B cell (primary cell): Measurements from ENCODE around the gene PTPN4. TPM values are rescaled to one million over a fixed set of nuclear protein-coding genes. Genes with fewer than 3 reads are reported as not detected.

ENCODE experiments used
- ATAC-seq: fragments of 200-7000 bp; cut with Tn5 transposase; one replicate; pipeline ENCODE4 v1.10.0; 2021; ENCODE audit warnings: low read depth, mild to moderate bottlenecking, moderate number of reproducible peaks, moderate library complexity
- CTCF ChIA-PET: fragments of 350-600 bp; sonication (Branson Sonifier 250); formaldehyde crosslinking; loops from one replicate; lab custom pipeline; 2021; ENCODE audit warnings: antibody characterized with exemption, inconsistent platforms; lab: Charles Lee
- POLR2A ChIA-PET: fragments of 350-600 bp; sonication (Branson Sonifier 250); formaldehyde crosslinking; loops from one replicate; lab custom pipeline; 2021; ENCODE audit warnings: antibody characterized with exemption; lab: Charles Lee
- DNase-seq: peaks from one replicate; pipeline ENCODE4 v3.0.0; 2013
- H2AFZ ChIP-seq: 2 replicates; pipeline ENCODE4 v1.6.1; 2012; ENCODE audit warnings: mild to moderate bottlenecking, low read depth, low read length; ENCODE audit not compliant: insufficient read depth, poor library complexity, severe bottlenecking
- H3K27ac ChIP-seq, 2 donors: 1 replicate in 1 of 2; 2 replicates in 1 of 2; pipeline ENCODE4 v1.5.1; 2012 to 2013; ENCODE audit warnings: low read length in 2 of 2, mild to moderate bottlenecking in 2 of 2, moderate library complexity in 1 of 2
- H3K27me3 ChIP-seq, 4 experiments: fragments of 200-600 bp in 1 of 4; sonication (generic) in 1 of 4; replicated peaks in 1 of 4; 1 replicate in 2 of 4; 2 replicates in 2 of 4; pipeline versions ENCODE4 v1.6.1 to v1.7.0; 2013 to 2016; ENCODE audit warnings: low read length in 3 of 4, mild to moderate bottlenecking in 2 of 4, mixed read lengths in 1 of 4, moderate library complexity in 1 of 4; ENCODE audit not compliant: insufficient read depth in 4 of 4, control insufficient read depth in 3 of 4; ENCODE audit errors: control extremely low read depth in 1 of 4
- H3K36me3 ChIP-seq, 2 experiments: replicated peaks in 1 of 2; 1 replicate in 1 of 2; 2 replicates in 1 of 2; pipeline versions ENCODE4 v1.6.1 to v1.7.1; 2013; ENCODE audit warnings: low read length in 1 of 2; ENCODE audit not compliant: insufficient read depth in 2 of 2, control insufficient read depth in 1 of 2; ENCODE audit errors: control extremely low read depth in 1 of 2, extremely low read depth in 1 of 2
- H3K4me1 ChIP-seq, 2 donors: fragments of 200-600 bp in 1 of 2; sonication (generic) in 1 of 2; 1 replicate in 1 of 2; 2 replicates in 1 of 2; pipeline versions ENCODE4 v1.5.1 to v1.6.1; 2013 to 2017; ENCODE audit warnings: low read length in 2 of 2; ENCODE audit not compliant: control insufficient read depth in 2 of 2, insufficient read depth in 2 of 2
- H3K4me2 ChIP-seq: replicated peaks from 2 replicates; pipeline ENCODE3; 2012; ENCODE audit warnings: mild to moderate bottlenecking, low read depth, low read length; ENCODE audit not compliant: poor library complexity, severe bottlenecking
- H3K4me3 ChIP-seq, 5 experiments: fragments of 200-600 bp in 1 of 5; sonication (generic) in 1 of 5; 1 replicate in 3 of 5; 2 replicates in 2 of 5; pipeline versions ENCODE4 v1.5.1 to v1.7.0; 2011 to 2016; ENCODE audit warnings: low read length in 4 of 5, mild to moderate bottlenecking in 4 of 5, low read depth in 2 of 5, control low read depth in 1 of 5, moderate library complexity in 1 of 5; ENCODE audit not compliant: insufficient read depth in 1 of 5; ENCODE audit errors: control extremely low read depth in 1 of 5, extremely low read depth in 1 of 5
- H3K79me2 ChIP-seq: fragments of 200-600 bp; sonication (generic); one replicate; pipeline ENCODE4 v1.6.0; 2016; ENCODE audit warnings: low read length; ENCODE audit not compliant: control insufficient read depth, insufficient read depth
- H3K9ac ChIP-seq: fragments of 200-600 bp; sonication (generic); 2 replicates; pipeline ENCODE4 v1.6.1; 2017; ENCODE audit warnings: mild to moderate bottlenecking, low read length, moderate library complexity
- H3K9me3 ChIP-seq, 3 donors: one replicate each; pipeline versions ENCODE4 v1.6.1 to v1.7.1; 2013; ENCODE audit warnings: low read length in 2 of 3; ENCODE audit not compliant: control insufficient read depth in 2 of 3, insufficient read depth in 1 of 3; ENCODE audit errors: control extremely low read depth in 1 of 3
- H4K20me1 ChIP-seq: 2 replicates; pipeline ENCODE4 v1.6.0; 2012; ENCODE audit warnings: mild to moderate bottlenecking, low read length; ENCODE audit not compliant: insufficient read depth, control insufficient read depth, poor library complexity, severe bottlenecking
- H3K27ac Mint-ChIP-seq: one replicate; pipeline ENCODE4 v1.8.0; 2021; ENCODE audit warnings: mixed read lengths
- H3K27me3 Mint-ChIP-seq: one replicate; pipeline ENCODE4 v1.8.0; 2021; ENCODE audit warnings: mixed read lengths
- H3K4me1 Mint-ChIP-seq: one replicate; pipeline ENCODE4 v1.8.0; 2021; ENCODE audit warnings: mixed read lengths
- H3K4me3 Mint-ChIP-seq: one replicate; pipeline ENCODE4 v1.8.0; 2021; ENCODE audit warnings: mixed read lengths
- H3K9me3 Mint-ChIP-seq: one replicate; pipeline ENCODE4 v1.8.0; 2022; ENCODE audit warnings: mixed read lengths; ENCODE audit not compliant: insufficient read depth
- EZH2 ChIP-seq: IDR thresholded peaks from 2 replicates; pipeline ENCODE4 v1.6.1; 2012; ENCODE audit warnings: borderline replicate concordance, low read depth, mild to moderate bottlenecking, moderate library complexity, low read length; ENCODE audit not compliant: insufficient read depth, poor library complexity, severe bottlenecking
- WGBS: methylation state at CpG from one replicate; pipeline ENCODE4 v1.1.5; 2013; ENCODE audit warnings: missing lambda C conversion rate; ENCODE audit not compliant: insufficient coverage; 5-methylcytosine and 5-hydroxymethylcytosine counted together
- intact Hi-C: fragments of 100-400 bp; cut with micrococcal nuclease; formaldehyde crosslinking; loops from one replicate; pipeline ENCODE4 v1.10.0; 2022
- polyA plus RNA-seq: library from polyadenylated mRNA; depleted of rRNA; stranded (reverse); fragments of >200 nt; gene quantifications from 2 replicates; pipeline ENCODE4 v1.2.3, GENCODE V29; 2012
- total RNA-seq, 2 donors: library from RNA; stranded (reverse); fragments of 120-200 nt in 1 of 2; gene quantifications; 1 replicate in 1 of 2; 2 replicates in 1 of 2; pipeline versions ENCODE4 v1.2.3 to v1.2.4, GENCODE V29; 2013 to 2022
- TF ChIP-seq, protein P1 (sequence below): fragments of 200-600 bp; IDR thresholded peaks from one replicate; pipeline ENCODE4 v1.8.0; 2022; ENCODE audit warnings: antibody characterized with exemption, mild to moderate bottlenecking

Gene PTPN4
- total and polyA plus RNA-seq, 2 donors (not counting 1 experiment from before 2014, with no cell fraction given): 12.6 to 54.8 TPM

DNA sequence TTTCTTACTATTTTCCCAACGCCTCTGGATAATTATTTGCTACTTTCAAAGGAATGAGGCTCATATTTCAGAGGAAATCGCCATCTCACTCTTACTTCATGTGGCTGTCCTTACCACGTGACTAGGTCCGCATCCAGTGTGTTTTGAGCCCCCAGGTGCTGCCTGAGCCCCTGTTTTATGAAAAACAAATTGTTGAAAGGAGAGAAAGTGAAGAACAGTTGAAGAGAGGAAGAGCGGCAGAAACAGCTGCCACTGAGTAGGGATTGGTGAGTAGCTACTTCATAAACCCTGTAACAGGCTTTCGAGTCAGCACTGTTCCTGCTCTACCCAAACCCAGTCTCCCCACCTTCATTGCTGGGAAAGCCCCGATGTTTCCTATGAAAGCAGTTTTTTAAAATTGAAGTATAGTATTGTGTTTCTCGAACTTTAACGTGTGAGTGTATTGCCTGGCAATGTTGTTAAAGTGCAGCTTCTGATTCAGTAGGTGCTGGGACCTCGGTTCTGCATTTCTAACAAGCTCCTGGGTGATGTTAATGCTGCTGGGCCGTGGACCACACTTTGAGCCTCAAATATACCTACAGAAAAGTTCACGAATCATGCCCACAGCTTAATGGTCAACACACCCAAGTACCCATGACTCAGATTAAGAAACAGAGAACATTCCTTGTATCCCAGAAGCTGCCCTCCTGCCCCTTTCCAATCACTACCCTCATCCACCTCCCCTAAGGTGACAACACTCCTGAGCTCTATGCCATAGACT lies 41.0 kb upstream of the PTPN4 start:
- Histone ChIP-seq H2AFZ (no peak overlapping the region), H3K4me2 (no peak overlapping the region)
- no peak for ATAC-seq

DNA sequence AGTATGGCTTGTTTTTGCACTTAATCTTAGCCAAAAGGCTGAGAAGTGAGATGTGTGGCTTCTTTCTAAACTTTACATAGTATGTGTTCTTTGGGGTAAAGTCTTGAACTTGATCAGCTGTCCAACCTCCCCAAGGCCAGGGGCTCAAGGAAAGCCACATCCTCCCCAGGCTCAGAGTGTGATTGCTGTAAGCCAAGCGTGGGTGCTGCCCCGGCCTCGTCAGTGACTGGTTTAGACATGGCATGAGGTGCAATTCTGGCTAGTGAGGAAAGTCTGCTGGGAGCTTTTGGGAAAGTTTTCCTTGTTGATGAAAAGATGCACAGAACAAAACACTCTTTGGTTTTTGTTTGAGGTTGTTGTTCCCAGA lies 40.5 kb upstream of the PTPN4 start:
- Histone ChIP-seq H2AFZ (no peak overlapping the region), H3K36me3 (no peaks in the 10 kb centered on the region), H3K27me3 (peaks cover 0 to 3% (median 0%) of the 10 kb centered on the region in 4 experiments), H3K27ac (no peak overlapping the region), H3K4me3 (no peak overlapping the region), H3K4me1 (no peaks in the 10 kb centered on the region), H3K9ac (no peak overlapping the region), H3K9me3 (no peaks in the 10 kb centered on the region), H4K20me1 (no peaks in the 10 kb centered on the region), H3K79me2 (no peaks in the 10 kb centered on the region), H3K4me2 (no peak overlapping the region)
- CTCF ChIA-PET: interaction anchor here (1.5 to 1.6 kb wide), 2 partner anchors 10 to 16 kb away, joined by 4 to 5 read pairs; no protein-coding TSS in a partner anchor
- no peak overlapping the region for H3K4me3 Mint-ChIP-seq
- no peak for TF ChIP-seq EZH2
- TF ChIP-seq, protein P1, sequence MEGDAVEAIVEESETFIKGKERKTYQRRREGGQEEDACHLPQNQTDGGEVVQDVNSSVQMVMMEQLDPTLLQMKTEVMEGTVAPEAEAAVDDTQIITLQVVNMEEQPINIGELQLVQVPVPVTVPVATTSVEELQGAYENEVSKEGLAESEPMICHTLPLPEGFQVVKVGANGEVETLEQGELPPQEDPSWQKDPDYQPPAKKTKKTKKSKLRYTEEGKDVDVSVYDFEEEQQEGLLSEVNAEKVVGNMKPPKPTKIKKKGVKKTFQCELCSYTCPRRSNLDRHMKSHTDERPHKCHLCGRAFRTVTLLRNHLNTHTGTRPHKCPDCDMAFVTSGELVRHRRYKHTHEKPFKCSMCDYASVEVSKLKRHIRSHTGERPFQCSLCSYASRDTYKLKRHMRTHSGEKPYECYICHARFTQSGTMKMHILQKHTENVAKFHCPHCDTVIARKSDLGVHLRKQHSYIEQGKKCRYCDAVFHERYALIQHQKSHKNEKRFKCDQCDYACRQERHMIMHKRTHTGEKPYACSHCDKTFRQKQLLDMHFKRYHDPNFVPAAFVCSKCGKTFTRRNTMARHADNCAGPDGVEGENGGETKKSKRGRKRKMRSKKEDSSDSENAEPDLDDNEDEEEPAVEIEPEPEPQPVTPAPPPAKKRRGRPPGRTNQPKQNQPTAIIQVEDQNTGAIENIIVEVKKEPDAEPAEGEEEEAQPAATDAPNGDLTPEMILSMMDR: no peak
- no peaks in the 10 kb centered on the region for H3K9me3 Mint-ChIP-seq
- WGBS: 88% methylated on average over 3 of the region's 3 CpGs
- peaks cover 13% of the 10 kb centered on the region for H3K27me3 Mint-ChIP-seq
- DNase-seq (no peak), ATAC-seq (no peak)
- intact Hi-C loops: no loop called here
- POLR2A ChIA-PET: no interaction called here
- H3K27ac Mint-ChIP-seq: no peak overlapping the region
- H3K4me1 Mint-ChIP-seq: no peaks in the 10 kb centered on the region

More for the DNA sequence above, 41.0 kb upstream of the PTPN4 start:
- Mint-ChIP-seq H3K4me1 (no peaks in the 10 kb centered on the region), H3K9me3 (no peaks in the 10 kb centered on the region), H3K27ac (no peak overlapping the region), H3K4me3 (no peak overlapping the region), H3K27me3 (peaks cover 19% of the 10 kb centered on the region)
- no peak for DNase-seq
- TF ChIP-seq EZH2: no peak
- TF ChIP-seq, protein P1: no peak
- peaks cover 0 to 3% (median 0%) of the 10 kb centered on the region in 4 experiments for H3K27me3 ChIP-seq
- 86% methylated on average over 7 of the region's 12 CpGs for WGBS
- H3K27ac ChIP-seq: no peak overlapping the region
- intact Hi-C loops: no loop called here
- no peaks in the 10 kb centered on the region for H3K79me2 ChIP-seq
- H3K4me3 ChIP-seq: no peak overlapping the region
- no peak overlapping the region for H3K9ac ChIP-seq
- H4K20me1 ChIP-seq: no peaks in the 10 kb centered on the region
- H3K4me1 ChIP-seq: no peaks in the 10 kb centered on the region
- no peaks in the 10 kb centered on the region for H3K36me3 ChIP-seq
- POLR2A ChIA-PET: no interaction called here
- H3K9me3 ChIP-seq: no peaks in the 10 kb centered on the region
- CTCF ChIA-PET: interaction anchor here (1.5 to 1.6 kb wide), 2 partner anchors 10 to 16 kb away, joined by 4 to 5 read pairs; no protein-coding TSS in a partner anchor
